KOPT-K1 (cell line): ENCODE measurements around the gene SLC34A3.

Experiments
- H3K27ac ChIP-seq: fragments of 200-600 bp; sonication (generic); 2 replicates; pipeline ENCODE4 v1.5.1; 2016; ENCODE audit warnings: antibody characterized with exemption, mild to moderate bottlenecking, low read depth, low read length; ENCODE audit not compliant: poor library complexity, severe bottlenecking
- H3K36me3 ChIP-seq: fragments of 200-600 bp; sonication (generic); 2 replicates; pipeline ENCODE4 v1.5.1; 2017; ENCODE audit warnings: antibody characterized with exemption, mild to moderate bottlenecking, low read length, moderate library complexity; ENCODE audit not compliant: insufficient read depth
- H3K9me3 ChIP-seq: fragments of 200-600 bp; sonication (generic); 2 replicates; pipeline ENCODE4 v1.5.1; 2017; ENCODE audit warnings: antibody characterized with exemption, low read length, mild to moderate bottlenecking; ENCODE audit not compliant: insufficient read depth, poor library complexity, severe bottlenecking

Gene SLC34A3

GRCh38 chr9:137191691-137192447, 38.8 kb upstream of the SLC34A3 start:
- no peaks in the 10 kb centered on the region for H3K9me3 ChIP-seq
- H3K27ac ChIP-seq: no peak overlapping the region
- H3K36me3 ChIP-seq: peaks cover 25% of the 10 kb centered on the region; the same call in 1 of the 2 replicates

- H3K36me3 ChIP-seq: peaks cover 21% of the 10 kb centered on the region; the same call in 1 of the 2 replicates
- H3K27ac ChIP-seq: no peak overlapping the region
- H3K9me3 ChIP-seq: no peaks in the 10 kb centered on the region
Measured at GRCh38 chr9:137192448-137192780, 38.3 kb upstream of the SLC34A3 start.

- peaks cover 21% of the 10 kb centered on the region; the same call in 1 of the 2 replicates for H3K36me3 ChIP-seq
- no peaks in the 10 kb centered on the region for H3K9me3 ChIP-seq
- H3K27ac ChIP-seq: no peak overlapping the region
Measured at GRCh38 chr9:137192859-137193258, 37.8 kb upstream of the SLC34A3 start.

- no peak overlapping the region for H3K27ac ChIP-seq
- no peaks in the 10 kb centered on the region for H3K9me3 ChIP-seq
- H3K36me3 ChIP-seq: peaks cover 21% of the 10 kb centered on the region; the same call in 1 of the 2 replicates
Measured at GRCh38 chr9:137193771-137194170, 36.9 kb upstream of the SLC34A3 start.

DNA sequence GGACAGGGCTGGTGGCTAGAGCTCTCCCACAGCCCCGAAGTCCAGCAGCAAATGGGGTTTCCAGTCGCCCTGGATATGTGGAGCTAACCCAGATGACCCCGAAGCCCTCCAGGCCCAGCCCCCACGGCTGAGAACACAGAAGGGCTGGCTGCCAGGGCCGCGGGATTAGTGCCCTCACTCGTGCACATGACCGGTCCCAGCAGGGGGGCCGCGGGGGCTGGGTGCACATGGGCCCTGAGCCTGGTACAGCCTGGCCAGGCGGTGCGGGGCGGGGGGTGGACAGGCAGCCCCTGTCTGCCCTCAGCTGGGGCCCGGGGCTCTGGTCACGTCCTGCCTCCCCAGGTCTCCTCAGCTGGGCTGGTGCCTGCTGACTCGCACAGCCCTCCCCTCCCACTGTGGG, 36.3 kb upstream of the SLC34A3 start:
- no peaks in the 10 kb centered on the region for H3K9me3 ChIP-seq
- H3K27ac ChIP-seq: no peak overlapping the region
- H3K36me3 ChIP-seq: peaks cover 21% of the 10 kb centered on the region; the same call in 1 of the 2 replicates

DNA sequence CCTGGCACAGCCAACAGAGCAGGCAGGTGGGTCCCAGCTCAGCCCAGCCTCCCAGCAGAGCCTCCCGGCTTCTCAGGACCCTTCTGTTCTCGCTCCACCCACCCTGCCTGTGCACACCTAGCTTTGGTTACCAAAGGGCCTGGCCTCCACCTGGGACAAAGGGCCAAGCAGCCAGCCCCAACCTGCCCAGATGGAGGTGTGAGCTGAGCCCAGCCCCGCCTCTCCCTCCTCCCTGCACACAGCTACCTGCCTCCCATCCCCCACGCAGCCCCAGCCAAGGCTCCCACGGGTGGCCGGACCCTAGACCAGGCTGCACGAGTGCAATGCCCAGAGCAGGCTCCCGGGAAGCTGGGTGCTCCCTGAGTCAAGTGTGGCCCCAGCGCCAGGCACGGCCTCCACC, 35.8 kb upstream of the SLC34A3 start:
- peaks cover 19% of the 10 kb centered on the region; the same call in 1 of the 2 replicates for H3K36me3 ChIP-seq
- H3K27ac ChIP-seq: no peak overlapping the region
- no peaks in the 10 kb centered on the region for H3K9me3 ChIP-seq

- Histone ChIP-seq H3K36me3 (peaks cover 12% of the 10 kb centered on the region; the same call in 1 of the 2 replicates), H3K27ac (no peak overlapping the region), H3K9me3 (no peaks in the 10 kb centered on the region)
Measured at GRCh38 chr9:137195525-137196220, 35.0 kb upstream of the SLC34A3 start.

DNA sequence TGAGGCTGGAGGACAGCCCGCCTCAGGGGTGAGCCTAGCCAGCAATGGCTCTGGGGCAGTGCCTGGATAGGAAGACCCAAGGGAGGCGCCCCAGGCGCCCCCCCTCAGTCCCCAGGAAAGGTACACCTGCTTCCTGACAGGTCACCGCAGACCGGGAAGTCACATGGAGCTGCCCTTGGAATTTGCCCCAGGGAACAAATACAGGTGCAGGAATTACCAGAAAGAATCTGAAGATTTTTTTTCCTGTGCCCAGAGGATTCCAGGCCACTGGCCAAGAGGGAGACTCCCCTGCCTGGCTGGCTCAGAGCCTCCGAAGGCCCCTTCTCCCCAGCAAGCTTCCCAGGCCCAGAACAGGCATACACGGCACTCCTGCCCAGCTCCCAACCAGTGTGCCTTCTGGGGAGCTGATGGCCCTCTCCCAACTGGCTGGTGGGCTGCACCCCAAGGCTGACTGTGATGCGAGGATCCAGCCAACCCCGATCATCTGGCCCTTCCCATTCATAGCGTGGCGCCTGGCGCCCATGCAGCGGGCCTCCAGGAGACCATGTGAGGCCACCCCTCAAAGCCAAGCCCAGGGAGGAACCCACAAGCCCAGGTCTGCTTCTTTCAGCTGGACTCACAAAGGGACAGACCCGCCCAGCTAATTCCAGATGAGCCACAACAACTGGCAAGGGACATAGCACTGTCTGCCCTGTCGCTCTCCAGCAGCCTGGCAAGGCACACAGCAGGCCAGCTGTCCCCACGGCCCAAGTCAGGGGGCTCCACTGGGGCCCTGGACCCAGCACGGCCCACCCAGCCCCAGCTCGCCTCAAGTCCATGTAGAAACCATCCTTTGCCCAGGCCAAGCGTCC, 32.4 kb upstream of the SLC34A3 start:
- Histone ChIP-seq H3K9me3 (no peaks in the 10 kb centered on the region), H3K27ac (no peak overlapping the region), H3K36me3 (no peaks in the 10 kb centered on the region)

GRCh38 chr9:137198902-137199283, 31.8 kb upstream of the SLC34A3 start:
- H3K27ac ChIP-seq: no peak overlapping the region
- no peaks in the 10 kb centered on the region for H3K9me3 ChIP-seq
- H3K36me3 ChIP-seq: no peaks in the 10 kb centered on the region

GRCh38 chr9:137199411-137200121, 31.1 kb upstream of the SLC34A3 start:
- H3K9me3 ChIP-seq: no peaks in the 10 kb centered on the region
- no peaks in the 10 kb centered on the region for H3K36me3 ChIP-seq
- no peak overlapping the region for H3K27ac ChIP-seq

DNA sequence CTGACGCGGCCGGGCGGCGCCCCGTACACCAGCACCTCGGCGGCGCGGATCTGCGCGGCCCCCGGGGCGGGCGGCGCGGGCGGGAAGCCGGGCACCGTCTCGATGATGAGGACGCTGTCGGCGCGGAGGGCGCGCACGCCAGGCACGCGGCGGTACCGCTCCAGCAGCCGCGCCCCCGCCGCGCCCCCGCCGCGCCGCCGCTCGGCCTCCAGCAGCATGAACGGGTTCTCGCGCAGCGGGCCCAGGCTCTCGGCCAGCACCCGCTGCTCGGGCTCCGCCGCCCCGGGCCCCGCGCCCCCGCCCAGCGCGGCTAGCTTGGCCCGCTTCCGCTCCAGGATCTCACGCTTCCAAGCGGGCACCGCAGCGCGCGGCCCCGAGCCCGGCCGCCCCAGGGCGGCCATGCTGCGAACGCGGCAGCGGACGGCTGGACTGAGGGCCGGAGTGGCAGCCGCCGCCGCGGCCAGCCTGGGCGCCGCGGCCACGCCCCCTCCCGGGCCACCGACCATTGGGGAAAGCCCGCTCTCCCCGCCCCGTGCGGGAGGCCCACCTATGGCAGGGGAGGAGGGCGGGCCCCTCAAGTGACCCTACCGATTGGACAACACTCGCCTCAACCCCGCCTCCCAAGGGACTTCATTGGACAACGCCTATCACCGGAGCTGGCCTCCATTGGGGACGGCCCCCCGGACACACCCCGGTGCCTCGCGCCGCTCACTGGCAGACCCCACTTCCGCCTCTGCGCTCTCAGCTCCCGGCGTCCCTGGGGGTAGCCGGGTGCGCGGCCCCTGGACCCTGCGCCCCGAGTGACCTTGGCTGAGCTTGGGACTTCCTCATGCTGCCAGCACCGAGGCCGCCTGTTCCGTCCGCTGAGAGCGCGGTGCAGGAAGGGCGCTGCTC, 30.1 kb upstream of the SLC34A3 start, which contains the start of gene TPRN:
TSS of gene TPRN (minus strand) at position 431 of the 894 bp plus-strand sequence. CDS start at position 401, 30 bp downstream.
- peak within 1 kb of the TSS; percentile 71 for H3K27ac ChIP-seq
- H3K36me3 ChIP-seq: no peaks in the 10 kb centered on the region
- no peaks in the 10 kb centered on the region for H3K9me3 ChIP-seq

GRCh38 chr9:137201205-137201868, 29.4 kb upstream of the SLC34A3 start:
- Histone ChIP-seq H3K9me3 (no peaks in the 10 kb centered on the region), H3K27ac (peak overlapping the region; percentile 71)

DNA sequence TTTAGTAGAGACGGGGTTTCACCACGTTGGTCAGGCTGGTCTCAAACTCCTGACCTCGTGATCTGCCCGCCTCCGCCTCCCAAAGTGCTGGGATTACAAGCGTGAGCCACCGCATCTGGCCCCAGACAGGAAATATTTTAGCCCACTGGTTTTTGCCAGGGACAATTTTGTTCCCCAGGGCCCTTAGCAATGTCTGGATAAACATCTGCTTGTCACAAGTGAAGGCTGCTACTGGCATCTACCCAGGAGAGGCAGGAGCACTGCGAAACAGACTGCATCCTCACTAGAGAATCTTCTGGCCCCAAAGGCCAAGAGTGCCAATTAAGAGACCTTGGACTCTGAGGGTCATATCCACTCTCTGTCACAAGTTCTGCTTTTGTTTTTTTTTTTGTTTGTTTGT, 27.7 kb upstream of the SLC34A3 start:
- H3K36me3 ChIP-seq: peaks cover 10% of the 10 kb centered on the region; the same call in 1 of the 2 replicates
- no peak overlapping the region for H3K27ac ChIP-seq
- no peaks in the 10 kb centered on the region for H3K9me3 ChIP-seq

More at GRCh38 chr9:137201205-137201868, 29.4 kb upstream of the SLC34A3 start:
- H3K36me3 ChIP-seq: no peaks in the 10 kb centered on the region
